ACHN (cell line): ENCODE measurements around the gene KLK14.
A peak's percentile ranks its signal among the peaks of the same experiment; 100 is the strongest.

Experiments
- DNase-seq: peaks from one replicate; pipeline ENCODE4 v3.0.0-alpha.2; 2015
- in situ Hi-C: cut with HindIII; loops from 2 replicates; pipeline ENCODE4 v1.10.0; 2017; ENCODE audit warnings: low sequenced_read_pairs, low pct_ligation_motif_present, low pct_unique_long_range_greater_than_20kb

The KLK14 gene, protein sequence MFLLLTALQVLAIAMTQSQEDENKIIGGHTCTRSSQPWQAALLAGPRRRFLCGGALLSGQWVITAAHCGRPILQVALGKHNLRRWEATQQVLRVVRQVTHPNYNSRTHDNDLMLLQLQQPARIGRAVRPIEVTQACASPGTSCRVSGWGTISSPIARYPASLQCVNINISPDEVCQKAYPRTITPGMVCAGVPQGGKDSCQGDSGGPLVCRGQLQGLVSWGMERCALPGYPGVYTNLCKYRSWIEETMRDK

DNA sequence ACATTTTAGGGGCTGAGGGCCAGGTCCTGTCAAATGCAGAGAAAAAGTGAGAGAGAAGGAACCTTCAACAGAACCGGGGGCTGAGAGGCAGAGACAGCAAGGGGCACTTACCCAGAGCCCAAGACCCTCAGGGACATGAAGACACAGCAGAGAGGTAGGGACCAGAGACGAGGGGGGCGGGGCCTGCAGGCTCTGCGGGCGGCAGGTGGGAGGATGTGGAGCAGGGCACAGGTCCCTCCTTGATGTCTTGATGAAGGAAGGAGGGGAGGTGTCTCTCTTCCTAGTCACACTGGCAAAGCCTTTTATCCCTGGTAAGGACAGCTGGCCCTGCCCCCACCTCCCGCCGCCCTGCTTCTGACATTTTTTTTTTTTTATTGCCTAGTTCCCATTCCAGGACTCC, at the start of gene KLK14:
Gene KLK14, minus strand, starts transcription at position 277 of the 400 bp plus-strand sequence. Its CDS starts 273 bp downstream, at position 4.
- DNase-seq: no peak
- in situ Hi-C loops: no loop called here

DNA sequence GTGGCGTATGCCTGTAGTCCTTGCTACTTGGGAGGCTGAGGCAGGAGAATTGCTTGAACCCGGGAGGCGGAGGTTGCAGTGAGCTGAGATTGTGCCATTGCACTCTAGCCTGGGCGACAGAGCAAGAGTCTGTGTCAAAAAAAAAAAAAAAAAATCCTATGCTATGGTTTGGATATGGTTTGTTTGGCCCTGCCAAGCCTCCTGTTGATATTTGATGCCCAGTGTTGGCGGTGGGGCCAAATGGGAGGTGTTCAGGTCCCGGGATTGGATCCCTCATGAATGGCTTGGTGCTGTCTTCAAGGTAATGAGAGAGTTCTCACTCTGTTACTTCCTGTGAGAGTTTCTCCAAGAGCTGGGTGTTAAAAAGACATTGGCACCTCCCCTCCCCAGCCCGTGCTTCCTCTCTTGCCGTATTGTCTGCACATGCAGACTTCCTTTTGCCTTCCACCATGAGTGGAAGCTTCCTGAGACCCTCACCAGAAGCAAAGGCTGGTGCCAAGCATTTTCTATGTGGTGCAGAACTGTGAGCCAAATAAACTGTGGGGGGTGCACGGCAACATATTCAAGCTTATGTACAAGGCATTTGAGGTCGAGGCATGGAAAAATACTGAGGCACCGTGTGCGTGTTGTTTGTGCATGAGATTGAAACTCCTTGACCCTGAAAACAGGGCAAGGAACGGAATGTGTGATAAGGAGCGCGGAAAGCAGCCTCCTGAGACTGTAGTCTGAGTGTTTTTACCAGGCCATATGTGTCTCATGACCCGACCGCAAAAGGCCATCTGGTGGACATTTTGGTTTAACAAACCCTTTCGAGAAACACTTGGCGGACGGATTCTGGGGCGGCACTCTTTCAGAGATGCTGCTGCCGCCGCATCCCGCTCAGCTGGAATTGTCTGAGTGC, 49.3 kb upstream of the KLK14 start:
- in situ Hi-C loops: no loop called here
- no peak for DNase-seq

GRCh38 chr19:51129716-51130115, 47.0 kb upstream of the KLK14 start:
- DNase-seq: no peak
- in situ Hi-C loops: no loop called here

GRCh38 chr19:51128227-51128626, 45.5 kb upstream of the KLK14 start:
- in situ Hi-C loops: no loop called here

DNA sequence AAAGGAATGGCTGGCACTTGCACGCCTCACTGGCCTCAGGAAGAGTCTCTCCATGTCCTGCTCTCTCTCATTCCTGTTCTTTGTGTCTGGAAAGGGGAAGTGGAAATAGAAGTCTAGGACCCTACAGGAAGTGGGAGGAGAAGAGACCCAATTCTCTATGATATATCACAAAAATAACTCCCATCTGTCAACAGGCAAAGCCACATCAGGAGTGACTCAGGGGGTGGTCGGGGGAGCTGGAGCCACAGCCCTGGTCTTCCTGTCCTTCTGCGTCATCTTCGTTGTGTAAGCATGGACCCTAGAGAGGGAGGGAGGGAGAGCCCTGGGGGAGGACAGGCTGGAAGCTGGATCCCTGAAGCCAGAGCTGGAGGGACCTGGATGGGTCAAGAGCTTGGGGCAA, 45.1 kb upstream of the KLK14 start:
- no peak for DNase-seq
- in situ Hi-C loops: no loop called here

More at GRCh38 chr19:51128227-51128626, 45.5 kb upstream of the KLK14 start:
- no peak for DNase-seq

DNA sequence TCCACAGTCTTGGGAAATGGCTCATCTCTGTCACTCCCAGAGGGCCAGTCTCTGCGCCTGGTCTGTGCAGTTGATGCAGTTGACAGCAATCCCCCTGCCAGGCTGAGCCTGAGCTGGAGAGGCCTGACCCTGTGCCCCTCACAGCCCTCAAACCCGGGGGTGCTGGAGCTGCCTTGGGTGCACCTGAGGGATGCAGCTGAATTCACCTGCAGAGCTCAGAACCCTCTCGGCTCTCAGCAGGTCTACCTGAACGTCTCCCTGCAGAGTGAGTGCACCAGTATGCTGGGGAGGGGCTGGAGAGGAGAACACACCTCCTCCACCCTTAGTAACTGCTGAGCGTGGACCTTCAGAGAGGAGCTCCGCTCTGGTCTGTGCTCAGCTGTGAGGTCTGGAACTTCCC, 44.3 kb upstream of the KLK14 start:
- in situ Hi-C loops: no loop called here
- no peak for DNase-seq

GRCh38 chr19:51125421-51126075, 42.9 kb upstream of the KLK14 start:
- in situ Hi-C loops: no loop called here
- DNase-seq: no peak

DNA sequence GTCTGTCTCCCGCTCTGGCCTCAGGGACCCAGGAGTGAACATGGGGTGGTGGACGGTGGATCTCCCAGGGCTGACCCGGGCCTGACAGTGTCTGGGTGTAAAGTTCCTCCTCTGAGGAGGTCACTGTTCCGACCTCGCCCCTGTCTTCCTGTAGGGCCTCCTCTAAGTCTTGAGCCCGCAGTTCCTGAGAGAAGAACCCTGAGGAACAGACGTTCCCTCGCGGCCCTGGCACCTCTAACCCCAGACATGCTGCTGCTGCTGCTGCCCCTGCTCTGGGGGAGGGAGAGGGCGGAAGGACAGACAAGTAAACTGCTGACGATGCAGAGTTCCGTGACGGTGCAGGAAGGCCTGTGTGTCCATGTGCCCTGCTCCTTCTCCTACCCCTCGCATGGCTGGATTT, 42.0 kb upstream of the KLK14 start, which contains the start of gene SIGLEC9:
Gene SIGLEC9, plus strand, starts transcription at position 178 of the 400 bp plus-strand sequence. Its CDS starts 69 bp downstream, at position 247.
- no peak for DNase-seq
- in situ Hi-C loops: no loop called here

DNA sequence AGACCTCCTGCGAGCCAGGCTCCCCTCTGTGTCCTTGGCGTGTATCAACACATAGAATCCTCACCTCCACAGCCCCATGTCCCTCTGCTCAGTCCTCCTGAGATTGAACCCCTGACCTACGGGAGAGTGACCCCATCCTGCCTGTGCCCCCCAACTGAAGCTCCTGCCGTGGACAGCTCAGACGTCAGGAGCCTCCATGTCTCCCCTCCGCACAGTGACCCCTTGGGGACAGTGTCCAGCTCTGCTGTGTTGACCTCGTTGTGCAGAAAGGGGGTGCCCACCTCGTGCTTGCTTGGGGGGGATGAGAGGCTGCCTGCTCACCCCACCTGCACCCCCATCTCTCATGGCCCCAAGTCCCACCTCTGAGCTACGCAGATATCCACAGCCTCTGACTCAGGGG, 41.5 kb upstream of the KLK14 start:
- DNase-seq: no peak
- in situ Hi-C loops: no loop called here

DNA sequence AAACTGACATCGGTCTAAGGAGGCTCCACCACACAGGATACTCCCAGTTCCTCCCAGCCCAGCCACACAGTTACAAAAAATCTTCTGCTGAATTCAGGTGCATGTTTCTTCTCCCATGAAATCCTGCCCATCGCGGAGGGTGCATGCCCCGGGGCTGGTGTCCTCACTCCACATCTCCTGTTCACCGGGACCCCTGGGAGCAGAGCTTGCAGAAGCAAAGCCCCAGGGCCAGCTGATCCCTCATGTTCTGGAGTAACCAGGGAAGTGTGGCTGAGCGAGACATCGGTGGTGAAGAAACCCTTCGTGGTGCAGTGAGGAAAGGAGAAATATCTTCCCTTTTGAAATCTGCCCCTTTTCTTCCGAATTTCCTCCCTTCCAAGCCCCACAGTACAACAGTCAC, 41.1 kb upstream of the KLK14 start:
- DNase-seq: no peak
- in situ Hi-C loops: no loop called here

- DNase-seq: no peak
- in situ Hi-C loops: no loop called here
Measured at GRCh38 chr19:51123381-51123800, 40.7 kb upstream of the KLK14 start.

DNA sequence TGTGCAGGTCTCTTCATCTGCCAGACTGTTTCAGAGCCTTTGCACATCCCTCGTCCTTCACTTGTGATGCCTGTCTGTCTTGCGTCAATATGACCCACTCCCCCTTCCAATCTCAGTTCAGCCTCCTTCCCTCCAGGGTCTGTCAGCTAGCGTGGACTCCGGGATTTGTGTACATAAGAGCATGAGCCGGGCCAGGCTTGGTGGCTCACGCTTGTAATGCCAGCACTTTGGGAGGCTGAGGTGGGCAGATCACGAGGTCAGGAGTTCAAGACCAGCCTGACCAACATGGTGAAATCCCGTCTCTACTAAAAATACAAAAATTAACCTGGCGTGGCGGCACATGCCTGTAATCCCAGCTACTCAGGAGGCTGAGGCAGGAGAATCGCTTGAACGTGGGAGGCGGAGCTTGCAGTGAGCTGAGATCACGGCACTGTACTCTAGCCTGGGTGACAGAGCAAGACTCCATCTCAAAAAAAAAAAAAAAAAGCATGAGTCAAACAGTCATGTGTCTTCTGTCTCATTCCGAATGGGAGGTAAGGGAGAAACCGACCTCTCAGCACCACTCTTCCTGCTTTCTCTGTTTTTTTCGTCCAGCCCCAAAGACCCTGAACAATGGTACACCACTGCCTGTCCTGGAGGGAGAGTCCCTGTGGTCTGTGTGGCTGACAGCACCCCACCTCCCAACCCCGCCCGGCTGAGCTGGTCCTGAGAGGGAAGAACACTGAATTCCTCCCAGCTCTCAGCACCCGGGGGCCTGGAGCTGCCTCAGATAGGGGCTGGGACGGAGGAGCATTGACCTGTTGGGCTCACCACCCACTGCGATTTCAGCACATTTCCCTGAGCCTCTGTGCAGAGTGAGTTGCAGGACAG, 39.7 kb upstream of the KLK14 start:
- DNase-seq: peak; percentile 35
- in situ Hi-C loops: no loop called here

DNA sequence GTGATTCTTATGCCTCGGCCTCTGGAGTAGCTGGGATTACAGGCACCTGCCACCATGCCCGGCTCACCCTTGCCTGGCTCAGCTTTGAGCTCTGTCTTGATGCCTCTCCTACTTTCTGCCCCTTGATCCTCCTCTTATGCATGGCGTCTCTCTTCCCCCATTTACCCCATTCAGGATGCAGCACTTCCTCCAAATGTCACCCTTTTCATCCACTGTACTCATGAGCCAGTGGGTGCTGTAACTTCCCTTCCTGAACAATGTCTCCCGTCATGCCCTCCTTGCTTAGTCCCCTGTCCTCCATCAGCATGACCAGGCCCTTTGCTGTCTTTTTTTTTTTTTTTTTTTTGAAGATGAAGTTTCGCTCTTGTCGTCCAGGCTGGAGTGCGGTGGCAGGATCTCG, 38.6 kb upstream of the KLK14 start:
- no peak for DNase-seq
- in situ Hi-C loops: no loop called here

- DNase-seq: no peak
Measured at GRCh38 chr19:51120160-51120559, 37.5 kb upstream of the KLK14 start.

DNA sequence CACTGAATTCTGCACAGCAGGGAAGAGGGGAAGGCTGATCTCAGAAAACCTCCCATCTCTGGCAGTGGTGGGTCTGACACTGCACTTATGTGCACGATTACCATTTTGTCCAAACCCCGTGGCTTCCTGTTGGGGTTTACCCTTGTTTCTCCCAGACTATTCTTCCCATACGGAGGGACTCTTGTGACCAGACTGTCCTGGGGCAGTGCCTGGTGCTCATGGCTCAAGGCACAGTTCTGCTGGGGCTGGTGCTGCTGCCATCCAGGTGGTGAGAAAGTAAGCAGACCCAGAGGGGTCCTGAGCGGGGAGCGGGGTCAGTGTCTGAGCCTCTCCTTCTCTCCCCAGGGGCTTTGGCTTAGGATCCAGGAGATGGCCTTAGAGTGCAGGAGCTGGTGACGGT, 36.9 kb upstream of the KLK14 start:
- no peak for DNase-seq
- in situ Hi-C loops: no loop called here

More at GRCh38 chr19:51120160-51120559, 37.5 kb upstream of the KLK14 start:
- in situ Hi-C loops: no loop called here

- no peak for DNase-seq
- in situ Hi-C loops: no loop called here
Measured at GRCh38 chr19:51119101-51119500, 36.4 kb upstream of the KLK14 start.

GRCh38 chr19:51116736-51117286, 34.1 kb upstream of the KLK14 start:
- in situ Hi-C loops: no loop called here

GRCh38 chr19:51114087-51114729, 31.5 kb upstream of the KLK14 start:
- in situ Hi-C loops: no loop called here
- DNase-seq: no peak

More at GRCh38 chr19:51116736-51117286, 34.1 kb upstream of the KLK14 start:
- no peak for DNase-seq
